HG03342 (cell line): ENCODE data around the gene LAMA4.

ENCODE experiments used
- ATAC-seq: cut with Tn5 transposase; IDR thresholded peaks from one replicate; pipeline ENCODE4 v1.9.1; 2021; ENCODE audit warnings: mild to moderate bottlenecking, moderate library complexity; ENCODE audit not compliant: unreplicated experiment

The LAMA4 gene

DNA sequence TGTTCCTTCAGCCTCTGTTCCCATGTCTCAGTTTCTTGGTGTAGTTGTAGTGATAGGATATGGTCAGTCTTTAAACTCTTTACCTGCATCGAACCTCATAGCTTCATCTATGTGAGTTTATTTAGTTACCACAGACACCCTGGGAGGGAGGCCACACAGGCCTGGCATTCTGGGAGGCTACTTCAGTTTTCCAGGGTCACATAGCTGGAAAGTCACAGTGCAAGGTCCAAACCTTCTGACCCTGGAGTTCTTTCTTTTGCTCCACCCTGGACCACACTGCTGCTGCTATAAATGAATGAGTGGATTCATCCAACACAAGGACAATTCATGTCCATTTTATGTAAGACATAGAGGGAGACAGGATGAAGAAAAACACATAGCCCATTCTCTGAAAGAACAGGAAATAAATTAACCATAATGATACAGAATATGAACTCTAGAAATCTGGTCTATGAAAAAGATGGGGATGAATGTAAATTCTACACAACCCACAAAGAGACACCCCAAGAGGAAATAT, 60.8 kb downstream of the LAMA4 start:
- ATAC-seq, result no peak

DNA sequence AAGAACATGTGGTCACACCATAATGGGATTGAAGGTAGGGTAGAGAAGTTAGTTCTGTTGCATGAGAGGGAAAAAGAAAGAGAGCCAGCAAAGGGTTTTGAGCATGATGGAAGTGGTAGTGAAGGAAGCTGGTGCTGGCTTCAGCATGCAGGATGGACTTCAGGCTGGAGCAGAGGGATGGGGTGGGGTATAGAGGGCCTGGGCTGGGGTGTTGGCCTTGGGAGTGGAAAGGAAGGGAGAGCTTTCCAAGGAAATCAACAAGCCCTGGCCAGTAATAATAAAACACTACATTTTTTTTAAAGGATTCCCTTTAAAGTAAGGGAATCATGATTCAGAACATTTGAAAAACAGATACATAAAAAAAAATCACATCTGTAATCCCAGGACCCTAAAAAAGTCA, 61.2 kb downstream of the LAMA4 start:
- ATAC-seq, result no peak

DNA sequence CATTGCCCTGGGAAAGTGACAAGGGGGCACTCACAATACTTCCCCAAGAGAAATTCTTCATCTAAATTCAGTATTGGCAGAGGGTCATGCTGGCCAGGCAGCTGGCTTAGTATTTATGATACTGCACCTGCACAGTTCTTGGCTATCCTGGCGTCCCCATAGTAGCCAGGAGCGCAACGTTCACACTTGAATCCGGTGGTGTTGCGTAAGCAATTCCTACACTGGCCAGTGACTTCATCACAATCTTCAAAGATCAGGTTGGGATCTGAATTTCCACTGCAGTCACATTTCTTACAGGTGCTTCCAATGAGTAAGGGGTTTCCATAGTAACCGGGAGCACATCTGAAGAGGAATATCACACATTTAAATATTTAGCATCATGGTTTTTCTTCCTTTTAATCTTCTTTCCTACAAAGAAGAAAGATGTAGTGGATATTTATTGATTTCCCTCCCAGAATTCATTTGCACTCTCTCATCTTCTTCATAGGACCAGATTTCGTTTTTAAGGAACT, 62.8 kb downstream of the LAMA4 start:
- ATAC-seq, result no peak

DNA sequence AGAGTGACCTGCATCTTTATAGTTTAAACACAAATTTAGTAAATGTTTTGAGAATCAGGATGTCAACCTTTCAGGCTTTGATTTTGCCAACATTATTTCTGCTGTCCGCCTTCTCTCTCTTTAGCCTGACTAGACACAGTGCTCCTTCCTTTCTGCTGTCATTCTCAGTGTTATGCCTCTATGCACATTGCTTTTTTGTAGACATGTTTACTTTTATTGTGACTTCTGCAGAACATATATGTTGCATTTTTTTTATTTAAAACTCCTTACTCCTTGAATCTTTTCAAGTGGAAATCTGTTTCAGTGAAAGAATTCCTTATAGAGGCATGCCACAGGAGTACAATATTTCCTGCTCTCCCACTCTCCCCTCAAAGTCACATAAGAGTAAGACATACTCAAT, 64.2 kb downstream of the LAMA4 start:
- ATAC-seq, result no peak

DNA sequence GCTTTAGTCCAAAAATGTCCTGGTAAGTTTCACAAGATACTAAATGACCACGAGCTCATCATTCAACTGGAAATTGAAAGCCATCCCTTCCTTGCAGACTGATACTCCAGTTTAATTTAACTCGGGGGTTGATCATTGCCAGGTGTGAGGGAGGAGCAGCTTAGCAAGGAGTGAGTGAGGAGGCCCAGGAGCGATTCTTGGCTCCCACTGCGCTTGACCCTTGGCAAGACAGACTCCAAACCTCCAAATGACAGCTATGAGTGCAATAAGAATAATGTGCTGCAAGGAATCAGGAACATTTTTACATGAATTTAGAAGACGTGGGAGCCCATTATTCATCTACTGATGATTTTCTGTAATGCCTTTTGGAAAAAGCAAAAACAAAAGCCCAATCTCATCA, 64.9 kb downstream of the LAMA4 start:
- no peak for ATAC-seq

DNA sequence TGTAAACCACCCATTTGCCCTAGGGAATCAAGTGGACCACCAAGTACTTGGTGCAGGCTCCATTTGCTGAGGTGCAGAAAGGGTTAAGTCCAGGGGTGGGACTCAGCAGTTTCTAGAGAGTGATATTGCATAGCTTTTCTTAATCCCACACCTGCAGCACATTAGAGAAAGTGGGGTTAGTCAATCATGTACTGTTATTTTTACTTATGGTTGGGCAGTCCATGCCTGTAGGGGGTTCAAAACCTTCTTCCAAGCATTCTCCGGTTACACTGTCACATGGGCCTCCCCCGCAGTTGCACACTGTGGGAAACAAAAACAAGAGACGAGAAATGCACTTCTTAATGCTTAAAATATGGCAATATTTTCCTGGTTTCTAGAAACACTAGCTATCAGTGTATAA, 65.5 kb downstream of the LAMA4 start:
- ATAC-seq, result no peak

DNA sequence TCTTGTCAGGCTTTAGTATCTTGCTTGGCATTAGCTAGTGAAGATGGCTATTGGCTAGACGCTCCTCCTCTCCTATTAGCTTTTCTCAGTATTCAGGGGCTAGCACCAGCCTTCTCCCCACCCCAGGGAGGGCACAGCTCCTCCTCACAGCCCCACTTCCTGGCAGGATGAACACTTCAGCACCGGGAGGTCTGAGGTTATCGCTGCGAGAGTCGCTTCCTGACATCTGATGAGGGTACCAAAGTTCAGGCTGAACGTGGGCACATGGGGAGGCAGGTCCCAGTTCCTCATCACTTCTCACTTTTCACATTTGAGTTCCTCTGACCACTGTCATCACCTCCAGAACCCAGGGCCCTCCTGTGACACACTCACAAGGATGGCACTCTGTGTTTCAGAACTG, 66.6 kb downstream of the LAMA4 start:
- ATAC-seq, result no peak

DNA sequence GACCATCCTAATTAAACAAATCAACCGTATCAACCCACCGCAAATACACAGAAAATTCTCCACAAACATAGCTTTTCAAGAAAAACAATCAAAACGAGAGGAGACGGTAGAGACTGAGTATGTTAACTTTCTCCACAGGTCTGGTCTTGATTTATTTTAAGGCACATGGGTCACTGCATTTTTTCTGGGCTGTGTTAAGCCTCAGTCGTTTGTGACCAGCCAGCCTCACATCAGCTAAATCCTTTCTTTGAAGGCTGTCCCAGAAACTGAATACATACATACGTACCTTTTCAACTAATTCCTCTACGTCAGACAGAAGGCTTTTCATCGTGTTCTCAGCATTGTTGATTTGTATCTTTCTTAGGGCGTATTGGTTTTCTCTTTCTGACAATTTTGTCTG, 69.4 kb downstream of the LAMA4 start:
- no peak for ATAC-seq

DNA sequence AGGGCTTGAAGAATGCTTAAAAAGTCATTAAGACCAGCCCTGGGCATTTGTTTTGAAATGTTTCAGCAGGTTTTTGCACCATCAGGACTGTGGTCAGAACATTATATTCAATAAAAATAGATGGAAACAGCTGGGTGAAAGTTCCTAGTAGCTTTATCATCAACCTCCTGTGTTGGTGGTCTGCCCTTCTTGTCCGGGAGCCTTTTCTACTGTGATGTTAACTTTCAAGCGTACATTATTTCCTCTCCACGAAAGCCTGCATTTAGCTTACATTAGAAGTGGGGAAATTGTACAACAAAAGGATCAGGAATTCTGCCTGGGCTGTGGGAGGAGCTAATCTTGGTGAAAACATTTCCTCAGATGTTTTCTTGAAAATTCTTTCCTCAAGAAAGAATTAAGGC, 71.1 kb downstream of the LAMA4 start:
- ATAC-seq, result no peak

DNA sequence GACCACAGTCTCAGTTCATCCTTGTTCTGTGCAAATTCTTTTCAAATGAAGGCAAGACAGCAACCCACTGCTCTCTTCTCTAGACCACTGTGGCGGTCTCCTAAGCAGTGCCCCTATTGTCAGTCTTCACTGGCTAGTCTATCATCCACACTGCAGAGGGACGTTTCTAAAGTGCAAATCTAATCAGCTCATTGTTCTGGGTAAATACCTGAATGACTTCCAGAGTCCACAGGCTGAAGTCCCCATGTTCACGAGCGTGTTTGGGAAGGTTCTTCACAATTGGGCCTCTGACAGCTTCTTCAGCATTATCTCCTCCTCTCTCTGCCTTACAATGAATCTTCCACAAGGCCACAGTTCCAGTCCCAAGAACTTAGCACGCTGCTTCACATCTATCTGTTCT, 73.2 kb downstream of the LAMA4 start:
- ATAC-seq, result no peak

DNA sequence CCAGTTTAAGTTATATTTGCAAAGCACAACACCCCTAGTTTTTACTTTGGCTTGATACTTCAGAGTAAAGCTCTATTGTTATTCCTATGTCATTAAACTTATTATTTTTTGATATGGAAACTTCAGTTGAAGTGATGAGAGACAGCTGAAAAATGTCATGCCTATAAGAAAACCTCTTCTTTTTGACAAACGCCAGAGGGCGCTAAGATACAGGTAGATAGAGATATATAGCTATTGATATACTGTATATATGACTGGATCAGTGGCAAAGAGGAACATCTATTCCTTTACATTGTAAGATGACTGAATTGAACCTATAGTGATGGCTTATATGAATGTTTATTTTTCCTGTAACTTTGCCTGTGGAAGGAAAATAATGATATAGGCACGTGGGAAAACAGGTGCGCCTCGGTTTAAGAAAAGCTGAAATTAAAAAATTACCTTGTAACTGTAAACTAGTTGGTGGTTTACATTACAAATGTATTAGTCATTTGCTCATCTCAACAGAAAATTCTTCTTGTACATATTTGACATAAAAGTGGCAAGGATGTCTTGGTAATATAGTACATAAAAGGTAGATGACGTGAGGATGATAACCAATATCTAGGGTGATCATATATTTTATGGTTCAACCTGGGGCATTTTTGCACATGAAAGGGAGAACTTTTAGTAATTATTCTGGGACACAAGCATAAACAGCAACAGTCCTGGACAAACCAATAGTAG, 74.1 kb downstream of the LAMA4 start:
- peak; percentile 73 for ATAC-seq

DNA sequence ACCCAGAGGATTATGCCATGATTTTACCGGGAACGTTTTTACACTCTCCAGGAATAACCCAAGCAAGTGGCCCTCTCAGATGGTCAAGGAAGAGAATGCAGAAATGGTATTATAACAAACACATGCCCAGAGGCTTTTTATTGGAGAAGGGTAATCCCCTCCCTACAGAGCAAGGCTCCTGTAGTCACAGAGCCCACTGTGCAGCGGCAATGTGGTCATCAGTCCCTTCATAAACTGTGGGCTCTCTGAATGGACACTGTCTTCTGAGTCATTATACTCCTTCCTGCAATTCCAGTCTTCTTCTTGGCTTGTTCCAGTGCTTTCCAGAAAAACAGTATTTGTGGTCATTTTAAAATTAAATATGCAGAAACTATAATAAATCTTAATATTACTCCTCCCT, 74.7 kb downstream of the LAMA4 start:
- no peak for ATAC-seq

DNA sequence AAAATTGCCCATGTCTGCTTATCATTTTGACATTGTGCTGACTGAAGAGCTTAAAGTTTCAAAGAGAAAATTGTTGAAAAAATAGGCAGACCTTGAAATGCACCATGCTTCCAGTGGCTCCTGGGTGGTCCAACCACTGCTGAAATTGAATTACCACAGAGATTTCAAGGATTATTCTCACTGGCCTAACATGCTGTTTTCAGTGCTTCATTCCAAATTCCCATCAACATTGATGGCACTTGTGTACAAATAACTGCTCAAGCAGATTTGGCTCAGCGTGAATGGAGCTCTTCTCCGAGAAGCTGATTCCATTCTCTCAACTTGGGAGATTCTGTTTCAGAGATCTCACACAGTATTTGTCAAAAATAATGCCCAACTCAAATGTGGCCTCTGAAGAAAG, 75.5 kb downstream of the LAMA4 start:
- ATAC-seq, result no peak

DNA sequence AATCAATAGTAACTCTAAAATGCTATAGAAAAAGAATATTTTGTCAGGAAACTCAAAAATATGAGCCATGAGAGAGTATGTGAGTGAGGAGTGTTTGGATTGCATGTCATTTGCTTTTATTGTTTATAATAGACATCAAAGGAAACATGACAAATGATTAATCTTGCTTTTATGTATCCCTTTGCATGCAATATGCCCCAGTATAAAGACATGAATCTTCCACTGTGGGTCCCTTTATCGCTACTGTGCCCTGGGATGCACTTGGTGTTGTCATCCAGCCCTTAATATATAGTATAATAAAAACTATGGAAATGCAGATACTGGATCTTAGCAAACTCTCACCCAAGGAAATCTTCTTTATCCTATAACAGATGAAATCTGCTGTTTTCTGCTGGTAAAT, 77.3 kb downstream of the LAMA4 start:
- ATAC-seq, result no peak

DNA sequence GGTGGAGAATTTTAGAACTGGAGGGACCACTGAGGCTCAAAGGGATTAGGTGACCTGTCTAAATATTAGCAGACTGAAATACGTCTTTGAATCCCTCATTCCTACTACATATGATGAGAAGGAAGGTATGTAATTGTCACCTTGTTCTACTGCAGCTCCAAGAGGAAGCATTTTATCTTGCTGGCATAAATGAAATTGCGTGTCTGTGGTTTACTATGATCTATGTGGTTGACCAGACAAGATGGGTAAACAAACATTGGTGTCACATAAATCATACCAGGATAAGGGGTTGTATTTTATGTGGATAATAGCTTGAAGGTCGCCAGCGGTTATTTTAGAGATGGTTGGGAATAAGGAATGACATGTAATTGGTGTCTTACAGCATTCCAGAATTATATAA, 78.2 kb downstream of the LAMA4 start:
- no peak for ATAC-seq

DNA sequence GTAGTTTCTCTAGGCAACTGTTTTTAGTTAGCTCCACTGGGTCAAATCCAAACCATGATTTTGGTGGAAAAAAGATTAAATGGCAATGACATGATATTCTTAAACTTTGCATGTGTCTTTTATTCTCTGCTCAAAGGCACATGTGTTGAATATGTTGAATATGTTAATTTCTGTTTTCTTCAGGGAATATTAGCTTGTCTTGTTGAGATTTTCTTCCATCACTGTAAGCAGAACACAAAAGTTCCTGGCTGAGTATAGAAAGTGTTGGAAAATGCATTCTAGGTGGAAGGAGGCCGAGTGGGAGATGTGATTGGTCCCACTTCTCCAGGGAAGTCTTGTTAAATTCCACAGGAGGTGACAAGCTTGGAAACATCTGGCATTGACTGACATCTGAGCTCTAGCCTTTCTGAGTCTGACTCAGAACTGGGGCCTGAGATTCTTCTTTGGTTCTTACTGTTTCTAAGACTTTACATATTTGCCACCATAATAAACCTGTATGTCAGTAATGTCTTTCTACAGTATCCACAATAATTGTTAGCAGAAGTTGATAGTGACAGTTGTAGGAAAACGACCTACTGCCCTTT, 81.1 kb downstream of the LAMA4 start:
- no peak for ATAC-seq

DNA sequence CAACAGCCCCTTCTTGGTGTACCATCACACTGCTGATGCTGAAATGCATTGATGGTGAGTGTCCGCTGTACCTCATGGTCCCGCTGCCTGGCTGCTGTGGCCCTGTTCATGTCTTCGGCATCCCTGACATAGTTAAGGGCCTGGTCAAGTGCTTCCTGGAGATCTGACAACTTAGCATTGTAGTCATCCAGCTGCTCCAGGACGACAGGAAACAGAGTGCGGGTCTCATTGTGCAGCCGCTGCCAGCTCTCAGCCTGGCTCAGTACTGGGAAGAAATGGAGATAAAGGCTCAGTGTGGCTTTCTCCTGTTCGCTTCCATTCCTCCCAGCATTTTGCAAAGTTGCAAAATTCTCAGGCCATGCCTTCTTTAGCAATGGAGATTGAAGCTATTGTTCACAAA, 81.8 kb downstream of the LAMA4 start:
- no peak for ATAC-seq

DNA sequence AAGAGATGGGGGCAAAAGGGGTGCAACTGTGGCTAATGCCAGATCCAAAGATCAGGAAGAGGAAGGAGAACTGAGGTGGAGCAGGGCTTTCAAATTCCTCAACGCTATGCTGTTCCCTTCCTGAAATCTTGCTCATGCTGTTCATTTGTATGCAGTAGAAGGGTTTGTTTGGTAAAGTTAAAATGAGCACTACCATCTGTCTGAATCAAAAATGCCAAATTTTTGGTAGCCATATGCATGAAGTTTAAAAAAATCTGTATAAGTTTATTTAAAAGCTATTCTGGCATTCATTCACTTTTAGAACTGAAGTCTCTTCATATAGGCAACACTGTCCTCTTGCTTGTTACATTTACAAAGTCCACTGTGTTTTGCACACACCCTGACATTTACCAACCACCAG, 84.8 kb downstream of the LAMA4 start:
- no peak for ATAC-seq

DNA sequence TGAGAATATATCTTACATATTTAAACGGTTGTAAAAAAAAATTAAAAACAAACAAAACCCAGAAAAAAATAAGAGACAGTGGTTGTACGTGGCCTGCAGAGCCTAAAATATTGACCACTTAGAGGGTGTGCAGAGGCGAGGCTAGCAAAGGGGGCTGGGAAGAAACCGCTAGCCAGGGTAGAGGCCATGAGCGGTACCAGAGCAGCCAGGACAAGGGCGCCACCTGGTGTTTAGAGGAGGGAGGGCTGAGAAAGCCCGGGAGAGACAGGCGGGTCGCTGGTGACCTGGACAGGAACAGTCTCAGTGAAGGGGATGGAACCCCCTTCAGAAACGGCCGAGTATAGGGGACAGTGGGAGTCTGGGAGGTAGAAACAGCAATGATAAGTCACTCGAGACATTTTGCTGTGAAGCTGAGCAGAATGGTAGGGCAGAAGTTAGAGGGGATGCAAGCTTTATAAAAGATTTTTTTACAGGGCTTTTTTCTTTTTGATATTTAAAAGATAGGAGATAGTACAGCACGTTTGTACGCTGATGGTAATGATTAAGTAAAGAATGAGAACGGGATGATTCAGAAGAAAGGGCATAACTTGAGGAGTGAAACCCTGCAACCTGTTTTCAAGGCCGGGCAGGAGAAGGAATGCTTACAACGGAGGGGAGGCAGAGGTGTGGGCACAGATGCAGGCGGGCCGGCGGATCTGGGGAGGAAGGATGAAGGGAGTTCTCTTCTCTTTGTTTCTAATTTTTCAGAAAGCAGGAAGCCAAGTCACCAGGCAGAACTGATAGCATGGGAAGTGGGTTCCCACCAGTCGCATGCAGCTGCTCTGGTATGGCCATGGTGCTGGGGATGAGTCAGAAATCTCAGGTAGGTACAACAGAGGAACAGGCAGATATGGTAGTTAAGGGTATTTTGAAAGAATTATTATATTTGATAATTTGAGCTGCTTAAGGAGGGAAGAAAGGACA, 90.8 kb downstream of the LAMA4 start:
- ATAC-seq, result peak; percentile 99

DNA sequence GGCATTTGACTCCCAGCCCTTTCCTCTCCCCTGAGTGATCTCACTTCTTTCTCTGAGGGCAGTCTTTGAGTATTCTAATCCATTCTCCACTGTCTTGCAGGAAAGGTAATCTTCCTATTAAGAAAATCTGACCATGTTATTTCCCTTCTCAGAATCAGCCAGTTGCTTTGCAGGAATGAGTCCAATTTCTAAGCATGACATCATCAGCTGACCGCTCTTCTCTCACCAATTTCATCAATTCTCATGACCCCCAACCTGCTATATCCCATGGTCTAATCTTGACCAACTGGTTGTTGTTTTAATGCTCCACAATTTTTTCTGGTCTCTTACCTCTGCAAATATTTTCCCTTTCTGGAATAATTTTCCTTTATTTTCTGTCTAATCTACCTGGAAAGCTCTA, 93.6 kb downstream of the LAMA4 start:
- ATAC-seq, result no peak

DNA sequence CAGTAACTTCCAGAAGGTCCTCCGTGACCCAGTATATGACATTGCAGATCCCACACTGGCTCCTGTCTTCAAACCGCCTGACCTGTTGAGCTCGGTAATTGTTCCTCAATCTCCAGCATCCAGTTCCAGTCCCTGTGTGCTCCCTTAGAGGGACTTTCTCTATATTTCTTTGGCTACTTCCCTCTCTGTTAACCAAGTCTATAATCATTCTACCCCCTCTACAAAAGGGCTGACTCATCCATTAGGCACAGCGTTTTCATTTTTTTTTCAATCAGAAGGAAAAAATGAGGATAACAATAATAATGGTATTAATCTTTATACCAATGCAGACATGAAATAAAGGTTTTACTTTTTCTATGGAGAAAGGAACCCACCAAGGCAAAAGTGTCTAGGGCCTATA, 97.7 kb downstream of the LAMA4 start:
- no peak for ATAC-seq
